Measurements from ENCODE around the gene KIRREL3.

The KIRREL3 gene

DNA sequence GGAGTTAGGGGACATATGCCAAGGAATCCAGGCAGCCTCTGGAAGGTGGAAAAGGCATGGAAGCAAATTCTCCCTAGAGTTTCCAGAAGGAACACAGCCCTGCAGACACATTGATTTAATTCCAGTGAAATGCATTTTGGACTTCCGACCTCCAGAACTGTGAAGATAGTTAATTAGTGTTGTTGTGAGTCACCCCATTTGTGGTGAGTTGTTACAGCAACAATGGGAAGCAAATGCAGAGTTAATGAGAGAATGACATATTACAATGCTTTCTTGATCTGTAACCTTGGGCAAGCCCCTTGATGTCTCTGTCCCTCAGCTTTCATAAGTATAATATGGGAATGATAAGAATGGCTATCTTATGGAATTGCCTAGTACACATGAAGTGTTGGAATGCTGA is 178.7 kb downstream of the KIRREL3 start:
- no peak for DNase-seq

DNA sequence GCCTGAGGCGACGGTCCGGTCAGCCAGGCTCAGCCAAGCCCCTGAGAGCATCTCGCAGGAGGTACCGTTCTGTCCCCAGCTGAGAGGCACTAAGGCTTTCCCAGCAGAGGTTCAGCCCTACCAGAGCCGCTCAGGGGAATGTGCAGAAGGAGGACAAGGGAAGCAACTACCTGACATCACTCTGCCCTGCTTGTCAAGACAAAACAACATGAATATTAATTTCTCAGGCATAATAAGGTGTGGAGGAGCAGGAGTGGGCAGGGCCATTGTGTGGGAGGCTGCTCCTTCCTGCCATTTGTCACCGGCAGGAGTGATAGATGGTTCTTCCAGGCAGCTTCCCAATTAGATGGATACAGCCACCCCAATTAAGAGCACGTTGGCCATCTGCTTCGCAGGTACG is 181.4 kb downstream of the KIRREL3 start:
- DNase-seq: no peak

DNA sequence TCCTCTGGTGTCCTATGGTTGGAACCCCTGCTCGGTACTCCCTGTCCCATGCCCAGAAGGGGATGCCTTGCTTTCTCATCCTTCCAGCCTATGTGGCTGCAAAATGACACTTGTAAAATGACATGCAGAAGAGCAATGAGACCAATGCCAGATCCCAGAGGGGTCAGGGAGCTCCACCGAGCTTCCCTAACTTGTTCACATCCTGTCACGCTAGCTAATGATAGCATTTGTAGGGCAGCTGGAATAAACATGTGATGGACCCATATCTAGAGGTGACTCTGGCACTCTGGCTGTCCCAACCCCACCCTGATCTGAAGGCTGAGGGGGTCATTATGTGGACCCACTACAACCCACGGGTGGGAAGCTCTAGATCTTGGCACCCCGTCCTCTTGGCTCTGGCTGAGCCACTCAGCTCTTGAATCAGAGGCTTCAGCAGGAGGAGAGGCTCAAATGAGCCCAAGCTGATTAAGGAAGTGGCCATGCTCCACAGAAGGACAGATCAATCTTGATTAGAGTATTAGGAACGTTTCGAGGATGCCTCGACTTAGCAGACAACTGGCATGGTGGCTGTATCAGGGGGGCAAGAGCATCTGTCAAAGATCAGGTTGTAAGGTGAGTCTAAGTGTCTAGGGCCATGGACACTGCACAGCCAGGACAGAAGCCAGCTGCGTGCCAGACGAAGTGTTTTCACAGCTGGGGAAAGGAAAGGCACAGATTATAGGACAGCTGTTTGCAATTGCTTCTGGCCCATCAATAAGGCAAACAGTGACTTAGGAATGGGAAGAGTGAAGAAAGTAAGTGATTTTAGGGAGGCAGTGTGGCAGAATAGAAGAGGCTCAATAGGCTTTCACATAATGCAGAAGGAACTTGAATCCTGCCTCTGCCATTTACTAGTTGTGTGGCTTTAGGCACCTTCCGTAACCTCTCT is 182.8 kb downstream of the KIRREL3 start:
- no peak for DNase-seq

DNA sequence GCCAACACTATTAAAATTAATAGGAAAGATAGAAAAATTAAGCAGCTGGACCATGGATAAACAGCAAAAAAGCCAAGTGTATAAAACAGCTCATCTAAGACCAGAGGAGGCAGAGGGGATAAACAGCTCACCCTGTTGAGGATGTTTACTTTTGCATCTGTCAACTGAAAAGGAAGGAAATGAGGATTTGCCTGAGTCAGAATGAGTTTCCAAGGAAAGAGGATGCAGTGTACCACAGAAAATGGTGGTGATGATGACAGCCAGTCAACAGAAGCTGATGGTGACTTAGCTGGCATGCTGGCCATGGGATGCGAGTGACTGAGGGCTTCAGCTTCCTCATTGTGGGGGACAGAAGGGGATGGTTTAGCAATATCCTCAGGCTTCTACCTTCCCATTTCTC is 183.5 kb downstream of the KIRREL3 start:
- DNase-seq: no peak

DNA sequence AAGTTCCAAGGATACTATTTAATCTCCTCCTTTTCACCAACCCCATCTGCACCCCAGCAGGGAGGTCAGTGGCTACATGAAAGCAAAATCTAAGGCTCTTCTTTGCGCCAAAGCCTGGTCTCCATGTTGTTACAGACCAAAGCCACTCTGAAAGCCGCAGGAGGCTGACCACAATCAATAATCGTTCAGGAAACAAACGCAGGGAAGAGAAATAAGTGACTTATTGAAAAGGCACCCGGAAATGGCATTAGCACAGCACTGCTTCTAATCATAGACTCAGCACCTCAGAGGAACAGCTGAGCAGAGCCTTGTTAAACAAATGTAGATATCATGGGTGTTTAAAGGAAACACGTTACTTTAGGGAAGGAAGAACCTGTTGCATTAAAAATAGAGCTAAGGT is 183.9 kb downstream of the KIRREL3 start:
- DNase-seq: no peak

DNA sequence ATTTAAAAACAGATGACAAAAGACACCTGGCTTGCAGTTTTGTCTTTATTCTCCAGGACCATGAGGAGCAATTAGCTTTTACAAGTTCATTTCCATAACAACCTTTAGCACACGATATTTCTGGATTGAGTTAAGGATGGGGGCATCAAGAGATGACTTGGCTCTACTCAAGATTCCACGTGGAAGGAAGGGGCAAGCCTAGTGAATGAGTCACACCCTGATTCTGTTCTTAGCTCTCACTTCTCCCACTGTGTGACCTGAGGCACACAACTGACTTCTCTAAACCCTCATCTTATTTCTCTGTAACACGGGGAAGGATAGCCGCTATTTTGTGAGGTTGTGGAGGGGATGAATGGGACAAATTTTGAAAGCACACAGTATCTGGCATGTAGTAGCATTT is 185.5 kb downstream of the KIRREL3 start:
- DNase-seq: no peak

DNA sequence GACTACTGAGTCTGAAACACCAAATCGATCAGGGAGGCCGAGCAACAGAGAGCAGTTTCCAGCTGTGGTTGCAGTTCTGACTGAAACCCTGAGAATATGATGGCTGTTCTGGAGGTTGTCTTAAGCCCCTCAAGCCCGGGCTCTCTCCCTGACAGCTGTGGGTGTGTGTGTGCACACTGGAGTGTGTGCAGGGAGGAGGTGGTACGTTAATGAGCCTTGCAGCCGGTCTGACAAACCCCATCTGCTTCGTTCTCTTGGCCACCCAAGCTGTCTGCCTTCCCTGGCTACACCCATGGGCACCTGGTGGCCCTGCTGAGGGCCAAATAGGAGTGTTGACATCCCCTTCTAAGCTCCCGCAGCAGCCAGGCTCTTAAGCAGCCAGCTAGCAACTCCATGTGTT is 189.8 kb downstream of the KIRREL3 start:
- no peak for DNase-seq

DNA sequence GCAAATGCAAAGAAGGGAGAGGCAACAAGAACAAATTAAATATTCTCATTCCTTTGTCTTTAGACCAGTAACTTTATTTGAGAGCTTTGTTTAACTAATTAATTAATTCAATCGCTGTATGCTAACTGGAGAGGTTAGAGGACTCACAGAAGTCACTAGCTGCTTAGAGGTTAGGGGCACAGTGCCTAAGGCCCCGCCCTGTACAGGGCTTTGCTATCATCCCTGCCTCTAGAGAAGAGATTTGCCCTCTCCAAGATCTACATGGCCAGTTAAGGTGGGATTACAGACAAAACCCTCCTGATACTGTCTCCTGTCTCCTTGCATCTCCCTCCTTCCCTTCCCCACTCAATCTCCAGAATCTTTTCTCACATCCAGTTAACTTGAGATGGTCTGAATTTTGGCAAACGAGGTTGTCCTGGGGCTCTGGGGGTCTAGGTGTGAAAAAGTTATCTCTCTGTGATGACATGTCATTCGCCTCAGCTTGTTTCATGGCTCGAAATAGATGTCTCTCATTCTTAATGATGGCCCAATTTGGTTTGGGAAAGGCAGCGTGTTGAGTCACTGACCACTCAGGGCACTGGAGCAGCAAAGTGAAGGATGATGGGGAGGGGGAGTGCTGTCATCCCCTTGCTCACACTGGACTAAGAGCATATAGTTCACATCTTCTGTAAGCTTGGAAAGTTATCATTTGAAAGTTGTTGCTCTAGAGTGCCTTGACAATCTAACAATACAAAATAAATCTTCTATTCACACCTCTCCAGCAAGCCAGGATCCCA is 190.9 kb downstream of the KIRREL3 start:
- no peak for DNase-seq

DNA sequence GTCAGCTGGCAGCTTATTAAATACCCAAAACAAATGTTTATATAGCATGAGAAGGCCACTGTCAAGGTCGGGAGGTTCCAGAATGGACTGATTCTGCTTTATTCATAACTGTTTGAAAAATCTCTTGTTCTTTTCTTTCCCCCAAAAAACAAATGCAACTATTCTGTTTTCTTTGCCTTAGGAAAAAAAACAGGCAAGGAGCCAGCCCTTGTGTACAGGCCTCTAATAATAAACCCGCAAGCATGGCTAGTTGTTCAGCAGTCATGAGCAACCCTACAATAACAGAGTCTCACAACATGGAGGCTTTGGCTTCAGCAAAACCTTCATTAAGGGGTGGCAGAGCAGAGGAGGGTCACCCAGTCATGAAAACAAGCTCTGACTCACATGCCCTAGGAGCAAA is 191.7 kb downstream of the KIRREL3 start:
- no peak for DNase-seq

DNA sequence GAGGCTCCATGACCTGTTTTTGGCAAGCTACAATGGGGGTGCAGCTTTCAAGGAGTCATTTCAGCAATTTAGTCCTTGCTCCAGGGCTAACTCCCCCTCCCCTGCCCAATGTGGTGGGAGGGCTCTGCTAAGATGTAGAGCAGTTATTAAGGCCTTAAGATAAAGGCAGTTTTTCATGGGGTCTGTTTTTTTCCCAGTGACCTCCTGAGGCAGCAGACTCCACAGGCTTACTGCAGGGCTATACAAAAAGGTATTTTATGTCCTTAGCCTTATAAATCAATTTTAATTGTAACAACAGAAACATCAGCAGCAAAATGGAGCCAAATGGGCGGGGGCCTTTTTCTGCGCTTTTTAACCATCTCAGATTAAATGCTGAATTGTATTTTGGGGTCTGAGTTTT is 192.3 kb downstream of the KIRREL3 start:
- DNase-seq: no peak

DNA sequence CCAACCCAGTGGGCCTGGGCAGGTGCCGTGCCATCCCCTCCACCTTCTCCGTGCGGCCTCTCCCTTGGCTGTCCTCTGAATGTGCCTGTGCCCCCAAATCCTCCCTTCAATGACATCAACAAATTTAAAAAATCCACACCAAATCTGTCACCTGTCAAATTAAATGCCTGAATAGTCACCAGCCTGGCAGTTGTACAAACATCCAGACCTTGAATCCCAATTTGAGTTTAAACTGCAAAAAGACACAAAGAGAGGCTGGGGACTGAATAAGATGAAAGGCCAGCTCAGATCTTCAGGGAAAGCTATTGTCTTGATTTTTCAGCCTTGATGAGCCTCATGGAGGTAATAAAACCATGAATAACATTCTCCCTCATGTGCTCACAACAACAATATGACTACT is 194.7 kb downstream of the KIRREL3 start:
- DNase-seq: no peak

DNA sequence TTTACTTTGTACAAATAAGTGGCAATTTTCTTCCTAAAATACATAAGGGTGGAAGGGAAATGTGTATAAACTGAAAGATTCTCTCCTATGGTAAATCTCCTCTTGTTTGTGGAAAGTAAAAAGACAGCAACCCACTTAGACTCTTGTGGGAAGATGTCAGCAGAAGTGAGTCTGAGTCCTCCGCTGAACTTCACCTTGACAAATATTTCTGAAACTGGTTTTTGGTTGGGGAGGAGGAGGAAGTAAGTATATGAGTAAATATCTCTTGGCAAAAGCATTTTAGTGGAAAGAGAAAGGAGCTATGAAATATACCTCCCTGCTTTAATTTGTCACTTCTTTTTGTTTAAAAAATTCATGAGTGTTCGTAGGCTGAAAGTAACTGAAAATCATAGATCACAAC is 196.2 kb downstream of the KIRREL3 start:
- no peak for DNase-seq

DNA sequence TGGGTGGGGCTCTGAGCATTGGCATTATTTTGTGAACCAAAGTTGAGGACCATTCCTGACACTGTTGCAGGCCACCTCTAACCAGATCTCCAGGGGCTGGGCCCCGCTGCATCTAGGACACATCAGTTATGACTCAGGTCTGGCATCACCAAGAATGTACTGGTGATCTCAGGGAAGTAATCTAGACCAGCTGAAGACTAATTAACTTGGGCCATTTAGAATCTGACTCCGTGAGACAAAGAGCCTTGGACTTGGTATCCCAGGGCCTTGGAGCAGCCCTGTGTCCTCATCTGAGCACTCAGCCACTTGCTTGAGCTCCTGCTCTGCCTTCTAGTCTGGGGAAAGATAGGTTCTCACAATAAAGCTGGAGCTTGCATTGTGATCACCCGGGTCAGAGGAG is 200.6 kb downstream of the KIRREL3 start:
- DNase-seq: no peak

DNA sequence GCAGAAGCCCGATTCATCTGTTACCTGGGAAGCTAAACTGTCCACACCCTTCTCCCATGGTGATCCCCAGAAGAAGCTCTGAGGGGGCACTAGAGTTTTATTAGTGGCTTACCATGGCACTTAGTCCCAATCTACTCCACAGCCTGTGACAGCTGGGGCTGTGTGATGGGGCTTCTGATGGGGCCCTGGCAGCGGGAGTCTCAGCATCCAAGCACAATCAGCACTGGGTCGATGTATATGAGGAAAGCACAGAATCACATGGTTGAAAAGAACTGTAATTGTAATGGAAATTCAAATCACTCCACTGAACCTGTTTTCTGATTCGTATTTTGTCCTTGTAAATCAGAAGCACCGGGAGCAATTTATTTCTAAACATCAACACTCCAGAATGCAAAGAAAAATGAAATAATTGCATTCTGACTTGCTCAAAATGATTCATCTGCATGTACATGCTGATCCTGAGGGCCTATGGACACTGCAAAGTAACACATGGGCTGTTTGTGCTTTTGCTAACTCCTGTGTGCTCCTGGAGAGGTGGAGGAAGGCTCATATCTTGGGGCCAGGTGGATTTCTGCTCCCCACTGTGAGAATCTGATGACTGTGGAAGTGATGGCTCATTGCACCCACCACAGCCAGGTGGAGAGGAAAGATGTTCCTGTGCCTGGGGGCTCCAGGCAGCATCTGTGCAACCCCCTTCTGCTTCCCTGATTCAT is 203.0 kb downstream of the KIRREL3 start:
- DNase-seq: no peak

DNA sequence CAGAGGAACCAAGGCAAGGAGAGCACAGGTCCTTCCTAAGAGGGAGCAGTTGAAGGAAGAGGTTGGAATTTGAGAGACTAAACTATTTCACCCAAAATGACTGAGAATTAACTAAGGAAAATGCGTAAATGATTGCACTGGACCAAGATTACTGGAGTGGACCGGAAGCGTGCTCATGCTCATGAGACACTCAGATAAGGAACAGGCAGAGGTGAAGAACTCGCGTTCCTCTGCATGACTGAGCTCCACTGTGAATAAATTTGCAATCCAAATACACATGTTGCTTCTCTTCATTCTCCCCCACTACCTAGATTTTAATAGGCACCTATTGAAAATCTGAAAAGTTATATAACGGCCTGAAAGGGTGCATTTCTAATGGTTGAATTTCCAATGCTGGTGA is 207.0 kb downstream of the KIRREL3 start:
- no peak for DNase-seq

DNA sequence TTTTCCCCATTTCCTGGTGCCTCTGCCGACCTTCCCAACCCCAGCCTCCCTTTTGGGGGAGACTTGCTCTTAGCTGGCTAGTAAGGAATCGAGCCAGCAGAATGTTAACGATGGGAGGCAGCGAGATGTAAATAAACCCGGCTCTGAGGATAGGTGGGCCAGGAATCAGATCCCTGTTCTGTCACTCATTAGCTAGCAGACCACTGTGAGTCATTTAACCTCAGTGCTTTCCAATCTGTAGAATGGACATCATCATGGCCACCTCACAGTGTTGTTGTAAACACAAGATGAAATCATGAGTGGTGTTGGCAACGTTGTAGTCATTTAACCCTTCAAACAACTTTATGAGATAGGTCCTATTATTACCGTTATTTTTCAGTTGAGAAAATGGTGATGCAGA is 208.6 kb downstream of the KIRREL3 start:
- DNase-seq: no peak

DNA sequence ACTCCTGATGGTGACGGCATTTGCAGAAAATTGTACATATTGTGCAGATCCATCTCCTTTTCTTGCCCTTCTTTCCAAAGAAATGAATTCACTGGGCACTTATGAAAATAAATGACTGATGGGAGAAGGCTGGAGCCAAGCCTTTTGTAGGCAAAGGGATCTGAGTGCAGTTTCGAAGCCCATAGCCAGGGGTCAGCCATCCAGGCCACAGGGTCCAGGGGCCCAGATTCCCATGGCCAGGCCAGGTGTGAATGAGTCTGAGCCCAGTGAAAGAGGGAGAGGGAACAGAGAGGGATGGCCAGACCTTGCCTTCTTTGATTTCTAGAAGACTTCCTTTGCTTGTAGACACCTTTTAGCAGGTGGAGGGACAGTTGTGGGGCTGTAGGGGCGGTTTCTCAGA is 209.1 kb downstream of the KIRREL3 start:
- DNase-seq: no peak

DNA sequence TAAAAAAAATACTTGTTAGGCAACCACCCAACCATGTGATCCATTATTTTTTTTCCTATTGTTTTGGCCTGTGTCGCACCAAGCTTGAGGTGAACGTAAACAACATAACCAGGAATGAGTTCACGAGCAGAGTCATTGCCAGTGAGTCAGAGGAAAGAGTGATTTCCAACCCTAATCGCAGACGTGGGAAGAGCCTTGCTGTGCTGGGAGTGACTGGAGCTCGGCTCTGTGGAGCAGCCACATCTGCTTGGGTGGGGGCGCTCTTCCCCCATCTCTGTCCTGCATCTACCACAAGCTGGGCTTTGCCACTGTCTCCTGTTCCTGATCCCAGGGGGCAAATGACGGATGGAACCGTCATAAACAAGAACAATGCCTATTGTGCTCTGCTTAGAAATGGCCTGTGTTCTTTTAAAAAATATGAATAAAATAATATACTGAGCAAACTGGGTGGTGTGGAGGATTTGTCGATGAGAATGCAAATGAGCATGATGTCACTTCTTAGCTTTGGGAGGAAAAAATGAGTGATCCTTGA is 210.0 kb downstream of the KIRREL3 start:
- peak; percentile 83 for DNase-seq

DNA sequence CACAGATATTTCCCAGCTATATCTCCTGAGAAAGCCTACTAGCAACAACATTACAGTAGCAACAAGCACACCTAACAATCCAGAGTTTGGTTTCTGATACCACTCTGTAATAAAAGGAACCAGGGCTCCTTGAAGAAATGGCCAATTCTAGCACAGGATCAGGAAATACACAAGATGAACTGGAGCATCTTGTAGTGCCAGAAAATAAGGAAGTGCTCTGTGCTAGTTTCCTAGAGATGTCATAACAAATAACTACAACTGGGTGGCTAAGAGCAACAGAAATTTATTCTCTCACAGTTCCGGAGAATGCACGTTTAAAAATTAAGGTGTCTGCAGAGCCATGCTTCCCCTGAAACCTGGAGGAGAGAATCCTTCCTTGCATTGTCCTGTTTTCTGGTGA is 217.8 kb downstream of the KIRREL3 start:
- no peak for DNase-seq

DNA sequence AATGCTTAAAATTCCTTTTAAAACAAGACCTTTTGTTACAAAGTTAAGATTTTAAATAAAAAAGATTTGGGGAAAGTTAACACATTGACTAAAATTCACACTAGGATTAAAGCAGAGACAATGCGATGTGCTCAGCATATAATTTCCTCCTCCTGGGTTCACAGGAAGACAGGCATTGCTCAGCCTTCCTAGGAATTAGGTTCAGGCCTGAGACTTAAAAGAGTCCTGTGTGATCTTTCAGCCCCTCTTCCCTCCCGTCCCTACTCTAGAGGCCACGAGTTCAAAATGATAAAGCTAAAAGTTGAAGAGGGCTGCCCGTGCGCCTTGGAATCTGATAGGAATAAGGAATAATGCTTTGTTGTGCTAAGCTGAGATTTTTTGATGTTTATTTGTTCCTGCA is 218.6 kb downstream of the KIRREL3 start:
- DNase-seq: no peak

DNA sequence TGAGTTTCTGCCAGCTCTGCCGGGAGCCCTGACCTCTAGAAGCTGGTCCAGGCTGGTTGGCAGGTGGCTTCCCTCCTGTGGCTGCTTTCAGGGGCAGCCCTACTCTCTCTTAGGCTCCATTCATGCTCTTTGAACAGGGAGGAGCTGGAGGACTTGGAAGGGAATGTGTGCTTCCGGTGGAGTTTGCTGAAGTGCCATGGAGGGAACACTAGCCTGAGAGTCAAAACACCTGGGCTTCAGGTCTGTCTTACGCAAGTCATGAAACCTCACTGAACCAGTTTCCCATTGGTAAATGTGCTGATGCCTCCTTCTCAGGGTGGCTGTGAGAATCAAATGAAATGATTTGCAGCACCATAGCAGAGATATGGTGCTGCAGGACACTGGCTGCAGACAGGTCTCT is 224.5 kb downstream of the KIRREL3 start:
- no peak for DNase-seq

DNA sequence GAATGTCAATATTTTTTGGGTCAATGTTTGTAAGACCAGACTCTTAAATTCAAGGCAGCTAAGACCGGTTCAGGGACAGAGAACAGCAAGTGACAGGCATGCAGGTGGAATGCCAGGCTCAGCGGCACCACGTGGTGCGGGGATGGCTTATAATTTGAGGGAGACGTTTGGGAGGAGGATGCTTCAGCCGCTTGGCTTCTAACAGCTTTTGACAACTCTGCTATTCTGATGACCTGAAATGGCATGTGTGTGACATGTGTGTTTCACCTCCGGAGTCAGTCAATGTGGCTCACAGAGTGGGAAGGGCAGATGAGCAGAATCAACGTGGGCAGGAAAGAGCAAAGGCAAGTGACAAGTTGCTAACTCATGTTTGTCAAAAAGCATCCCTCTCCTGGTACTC is 228.3 kb downstream of the KIRREL3 start:
- no peak for DNase-seq

DNA sequence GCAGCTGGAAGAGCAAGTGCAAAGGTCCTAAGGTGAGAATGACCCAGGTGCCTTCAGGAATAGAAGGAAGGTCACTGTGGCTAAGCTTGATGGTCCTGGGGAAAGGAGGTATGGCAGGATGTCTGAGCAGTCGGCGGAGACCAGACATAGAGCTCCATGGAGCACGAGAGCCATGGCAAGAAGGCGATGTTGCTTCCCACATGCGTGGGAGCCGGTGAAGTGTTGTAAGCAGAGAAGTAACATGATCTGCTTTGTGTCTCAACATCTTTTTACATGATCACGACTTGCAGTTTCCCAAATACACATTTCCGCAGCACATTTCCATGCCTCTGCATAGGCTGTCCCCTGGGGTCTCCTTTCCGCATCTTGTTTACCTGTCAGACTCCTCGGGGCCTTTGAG is 231.9 kb downstream of the KIRREL3 start:
- no peak for DNase-seq

All from islet precursor cell (in vitro differentiated cells).